K562 (cell line): ENCODE data around the gene BLZF1. TPM values are rescaled to one million over a fixed set of nuclear protein-coding genes. Genes with fewer than 3 reads are reported as not detected.

Experiments used
- BCOR ChIP-seq: fragments of 450-650 bp; IDR thresholded peaks from 2 replicates; pipeline ENCODE4 v1.6.1; 2016
- EZH2 ChIP-seq: IDR thresholded peaks from 2 replicates; pipeline ENCODE4 v1.6.1; 2012; ENCODE audit warnings: low read depth, mild to moderate bottlenecking, inconsistent platforms, low read length, borderline replicate concordance
- FUS ChIP-seq: fragments of 200-400 bp; formaldehyde crosslinking; optimal IDR thresholded peaks from 2 replicates; pipeline ENCODE3; 2017; ENCODE audit warnings: low read depth, low read length
- GABPB1 ChIP-seq: sonication (generic); formaldehyde crosslinking; IDR thresholded peaks from 2 replicates; pipeline ENCODE4 v1.8.0; 2022; ENCODE audit warnings: mild to moderate bottlenecking, missing genetic modification reagents
- KDM2B ChIP-seq: fragments of 250-450 bp; sonication (Bioruptor Pico); IDR thresholded peaks from 2 replicates; pipeline ENCODE4 v1.8.0; 2021; ENCODE audit warnings: mild to moderate bottlenecking, moderate library complexity
- MEIS2 ChIP-seq: fragments of 450-650 bp; IDR thresholded peaks from 2 replicates; pipeline ENCODE4 v1.6.1; 2014; ENCODE audit warnings: mild to moderate bottlenecking; ENCODE audit not compliant: partially characterized antibody
- MYBL2 ChIP-seq, 2 experiments: fragments of 450-650 bp in 1 of 2; sonication (generic) in 1 of 2; formaldehyde crosslinking in 1 of 2; IDR thresholded peaks; 2 replicates each; pipeline versions ENCODE4 v1.6.1 to v1.8.1; 2017 to 2022; ENCODE audit warnings: borderline replicate concordance in 1 of 2, inconsistent platforms in 1 of 2, low read depth in 1 of 2, mild to moderate bottlenecking in 1 of 2, missing genetic modification reagents in 1 of 2, moderate library complexity in 1 of 2
- NFE2L1 ChIP-seq: fragments of 450-650 bp; IDR thresholded peaks from 2 replicates; pipeline ENCODE4 v1.6.1; 2016; ENCODE audit warnings: missing genetic modification characterization, low read depth, mild to moderate bottlenecking, missing compliant biosample characterization, moderate library complexity, borderline replicate concordance
- PKNOX1 ChIP-seq: fragments of 450-650 bp; IDR thresholded peaks from 2 replicates; pipeline ENCODE4 v1.6.1; 2016
- PML ChIP-seq: IDR thresholded peaks from 2 replicates; pipeline ENCODE4 v1.6.1; 2012; ENCODE audit warnings: low read length, inconsistent platforms
- POLR2H ChIP-seq: IDR thresholded peaks from 2 replicates; pipeline ENCODE4 v1.6.1; 2016; ENCODE audit warnings: missing genetic modification characterization, low read depth, mild to moderate bottlenecking, control low read depth, missing compliant biosample characterization, moderate library complexity
- PURB ChIP-seq: sonication (generic); formaldehyde crosslinking; IDR thresholded peaks from 2 replicates; pipeline ENCODE4 v1.9.0; 2021; ENCODE audit warnings: low read depth, mild to moderate bottlenecking, missing genetic modification reagents
- RBM14 ChIP-seq: fragments of 200-400 bp; formaldehyde crosslinking; IDR thresholded peaks from 2 replicates; pipeline ENCODE4 v1.6.1; 2018; ENCODE audit warnings: low read depth, mild to moderate bottlenecking, low read length, moderate library complexity, borderline replicate concordance; ENCODE audit not compliant: insufficient read depth
- RFX5 ChIP-seq: IDR thresholded peaks from 2 replicates; pipeline ENCODE4 v1.6.1; 2011; ENCODE audit warnings: low read depth, mild to moderate bottlenecking, improper control_type of control experiment, low read length
- SMARCB1 ChIP-seq: IDR thresholded peaks from 2 replicates; pipeline ENCODE4 v1.6.1; 2011; ENCODE audit warnings: improper control_type of control experiment, low read depth; ENCODE audit not compliant: insufficient read length
- SPI1 ChIP-seq: IDR thresholded peaks from 2 replicates; pipeline ENCODE4 v1.6.1; 2011; ENCODE audit warnings: low read depth, low read length, control low read depth, borderline replicate concordance
- TAF9B ChIP-seq: fragments of 450-650 bp; IDR thresholded peaks from 2 replicates; pipeline ENCODE4 v1.6.1; 2018; ENCODE audit warnings: mild to moderate bottlenecking; ENCODE audit not compliant: partially characterized antibody
- TFAM ChIP-seq: fragments of 250-450 bp; sonication (Bioruptor Pico); conservative IDR thresholded peaks from 2 replicates; pipeline ENCODE4 v1.5.0; 2021; ENCODE audit warnings: mild to moderate bottlenecking, moderate library complexity
- THAP7 ChIP-seq: fragments of 250-450 bp; sonication (Bioruptor Pico); IDR thresholded peaks from 2 replicates; pipeline ENCODE4 v1.5.0; 2021
- TOE1 ChIP-seq, 2 experiments: fragments of 450-650 bp in 1 of 2; sonication (generic) in 1 of 2; formaldehyde crosslinking in 1 of 2; IDR thresholded peaks; 2 replicates each; pipeline versions ENCODE4 v1.7.1 to v1.8.0; 2016 to 2022; ENCODE audit warnings: borderline replicate concordance in 2 of 2, mild to moderate bottlenecking in 2 of 2, antibody characterized with exemption in 1 of 2, inconsistent platforms in 1 of 2, low read depth in 1 of 2, missing genetic modification reagents in 1 of 2, moderate library complexity in 1 of 2
- YBX1 ChIP-seq: fragments of 450-650 bp; IDR thresholded peaks from 2 replicates; pipeline ENCODE4 v1.7.1; 2016; ENCODE audit warnings: mild to moderate bottlenecking
- ZBTB17 ChIP-seq: fragments of 450-650 bp; formaldehyde crosslinking; IDR thresholded peaks from 2 replicates; pipeline ENCODE4 v1.4.0; 2020; ENCODE audit warnings: mild to moderate bottlenecking
- ZBTB5 ChIP-seq: fragments of 450-650 bp; IDR thresholded peaks from 2 replicates; pipeline ENCODE4 v1.6.1; 2017; ENCODE audit warnings: antibody characterized with exemption
- ZNF586 ChIP-seq: fragments of 450-650 bp; formaldehyde crosslinking; conservative IDR thresholded peaks from 2 replicates; pipeline ENCODE4 v1.4.0; 2020; ENCODE audit warnings: mild to moderate bottlenecking, moderate library complexity
- ZNF766 ChIP-seq: fragments of 200-800 bp; sonication (Bioruptor generic); conservative IDR thresholded peaks from 2 replicates; pipeline ENCODE4 v1.6.1; 2016; ENCODE audit warnings: missing genetic modification characterization, missing compliant biosample characterization
- ZZZ3 ChIP-seq: fragments of 450-650 bp; IDR thresholded peaks from 2 replicates; pipeline ENCODE4 v1.6.1; 2016; ENCODE audit warnings: antibody characterized with exemption, mild to moderate bottlenecking, moderate library complexity
- polyA plus RNA-seq, 8 experiments: library from polyadenylated mRNA; depleted of rRNA in 4 of 8; stranded (reverse) in 5 of 8; unstranded in 3 of 8; fragments of >200 nt; fragmentation: Nextera tagmentation in 2 of 8; fragmentation: Illumina TruSeq in 1 of 8; extraction: Ambion mirVana in 2 of 8; extraction: Trizol in 1 of 8; gene quantifications; 2 replicates each; pipeline versions ENCODE4 v1.2.1 to v1.2.3, GENCODE V29; 2011 to 2014; ENCODE audit warnings: inconsistent platforms in 1 of 8, missing spikeins in 1 of 8
- total RNA-seq, 7 experiments: library from RNA; depleted of rRNA in 6 of 7; stranded (reverse); fragments of >200 nt in 6 of 7; fragmentation: Illumina TruSeq in 2 of 7; extraction: Trizol in 2 of 7; gene quantifications; 2 replicates each; pipeline versions ENCODE4 v1.2.1 to v1.2.3, GENCODE V29; 2011 to 2021; ENCODE audit warnings: low replicate concordance in 1 of 7

Gene BLZF1
- total and polyA plus RNA-seq, 9 of the 15 experiments (the other 6 are each of a cell fraction or from before 2014, with no cell fraction given), result 20.5 to 32.8 (median 25.3) TPM

- 0 out of 2 replicates have a peak, but pooled peaks have one; percentile 43 for TF ChIP-seq POLR2H (tag)
- TF ChIP-seq SPI1, result peak; percentile 78
- no peak for TF ChIP-seq YBX1
- no peak for TF ChIP-seq EZH2
- no peak for TF ChIP-seq RFX5
- no peak for TF ChIP-seq BCOR
- TF ChIP-seq ZBTB17 (CRISPR knock-in tag), result no peak
- no peak for TF ChIP-seq THAP7 (CRISPR knock-in tag)
- TF ChIP-seq ZNF766, result no peak
- TF ChIP-seq PKNOX1, result peak; percentile 52
- no peak for TF ChIP-seq FUS
- no peak for TF ChIP-seq TAF9B
- no peak for TF ChIP-seq MYBL2 (IDR thresholded peaks at IDR 0.05; ENCODE audit: low read depth)
- no peak for TF ChIP-seq MYBL2 (CRISPR knock-in tag; IDR thresholded peaks at IDR 0.05; ENCODE audit: borderline replicate concordance)
- TF ChIP-seq GABPB1, result no peak
- no peak for TF ChIP-seq PURB
- no peak for TF ChIP-seq KDM2B (CRISPR knock-in tag)
- TF ChIP-seq PML, result no peak
- TF ChIP-seq TOE1 (IDR thresholded peaks at IDR 0.05; ENCODE audit: borderline replicate concordance), result no peak
- TF ChIP-seq TOE1 (CRISPR knock-in tag; IDR thresholded peaks at IDR 0.05; ENCODE audit: borderline replicate concordance, low read depth), result no peak
- no peak for TF ChIP-seq ZZZ3
- TF ChIP-seq ZNF586 (CRISPR knock-in tag), result no peak
- TF ChIP-seq RBM14, result no peak
- no peak for TF ChIP-seq NFE2L1 (tag)
- peak; percentile 63 for TF ChIP-seq MEIS2
- TF ChIP-seq TFAM (CRISPR knock-in tag), result no peak
- TF ChIP-seq ZBTB5, result no peak
- no peak for TF ChIP-seq SMARCB1
Observed at GRCh38 chr1:169371404-169371803, 3.4 kb downstream of the BLZF1 start (continued).
